ENCODE data around the gene LYZL1.

DNA sequence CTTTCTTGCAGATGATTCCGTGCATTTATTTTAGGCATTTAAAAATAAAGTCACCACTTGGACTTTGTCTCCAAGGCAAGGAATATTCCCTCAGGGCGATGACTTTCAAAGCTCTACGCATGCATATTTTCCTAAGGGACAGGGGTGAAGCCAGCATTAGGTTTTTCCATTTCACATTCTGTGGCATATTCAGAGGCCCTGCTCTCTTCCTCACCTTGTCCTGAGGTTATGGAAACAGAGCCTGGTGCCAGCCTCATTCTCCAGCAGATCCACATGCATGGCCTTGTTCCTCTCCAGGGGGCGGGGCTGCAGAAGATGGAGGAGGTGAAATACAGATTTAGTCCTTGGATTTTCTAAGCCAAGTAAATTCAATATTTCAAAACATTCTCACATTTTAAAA is 11.6 kb upstream of the LYZL1 start:
- no peak for TF ChIP-seq CTCF (IDR thresholded peaks at IDR 0.05)
- no peak for TF ChIP-seq ZFX (IDR thresholded peaks at IDR 0.05; ENCODE audit: borderline replicate concordance)

Data from 22Rv1 (cell line).